Ishikawa (cell line): ENCODE data around the gene HAPLN2.

Experiments
- CEBPB ChIP-seq: IDR thresholded peaks from 2 replicates; pipeline ENCODE4 v1.6.1; 2012
- CREB1 ChIP-seq: IDR thresholded peaks from 2 replicates; pipeline ENCODE4 v1.6.1; 2012; ENCODE audit warnings: low read depth
- EGR1 ChIP-seq: IDR thresholded peaks from 2 replicates; pipeline ENCODE4 v1.6.1; 2012
- EP300 ChIP-seq: IDR thresholded peaks from 2 replicates; pipeline ENCODE4 v1.6.1; 2012; ENCODE audit warnings: borderline replicate concordance
- FOXM1 ChIP-seq: IDR thresholded peaks from 2 replicates; pipeline ENCODE4 v1.6.1; 2012; ENCODE audit warnings: low read depth, borderline replicate concordance
- NFIC ChIP-seq: IDR thresholded peaks from 2 replicates; pipeline ENCODE4 v1.6.1; 2012
- RAD21 ChIP-seq: IDR thresholded peaks from 2 replicates; pipeline ENCODE4 v1.6.1; 2012; ENCODE audit warnings: low read depth
- TAF1 ChIP-seq: IDR thresholded peaks from 2 replicates; pipeline ENCODE4 v1.6.1; 2012; ENCODE audit warnings: low read depth, mild to moderate bottlenecking
- TCF12 ChIP-seq: IDR thresholded peaks from 2 replicates; pipeline ENCODE4 v1.6.1; 2012; ENCODE audit warnings: low read depth
- TEAD4 ChIP-seq: IDR thresholded peaks from 2 replicates; pipeline ENCODE4 v1.6.1; 2012
- YY1 ChIP-seq: IDR thresholded peaks from 2 replicates; pipeline ENCODE4 v1.6.1; 2012; ENCODE audit warnings: low read depth
- ZBTB7A ChIP-seq: IDR thresholded peaks from 2 replicates; pipeline ENCODE4 v1.6.1; 2012; ENCODE audit warnings: low read depth
- TF ChIP-seq, protein P1 (sequence below): IDR thresholded peaks from 2 replicates; pipeline ENCODE4 v1.6.1; 2012; ENCODE audit warnings: low read depth, mild to moderate bottlenecking
- TF ChIP-seq, protein P2 (sequence below): IDR thresholded peaks from 2 replicates; pipeline ENCODE4 v1.6.1; 2012
- TF ChIP-seq, protein P3 (sequence below): IDR thresholded peaks from 2 replicates; pipeline ENCODE4 v1.6.1; 2012

HAPLN2 gene

DNA sequence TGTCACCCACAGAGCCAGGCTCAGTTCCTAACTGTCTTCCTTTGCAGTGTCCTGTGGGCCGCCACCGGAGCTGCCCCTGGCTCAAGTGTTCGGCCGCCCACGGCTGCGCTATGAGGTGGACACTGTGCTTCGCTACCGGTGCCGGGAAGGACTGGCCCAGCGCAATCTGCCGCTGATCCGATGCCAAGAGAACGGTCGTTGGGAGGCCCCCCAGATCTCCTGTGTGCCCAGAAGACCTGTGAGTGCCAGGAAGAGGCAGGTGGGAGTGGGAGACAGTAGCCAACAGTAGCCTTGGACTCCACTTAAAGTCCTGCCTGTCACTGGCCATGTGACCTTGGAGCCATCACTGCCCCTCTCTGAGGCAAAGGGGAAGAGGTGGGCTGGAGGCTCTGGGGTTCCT is 39.3 kb downstream of the HAPLN2 start:
- TF ChIP-seq TCF12: no peak
- no peak for TF ChIP-seq EP300
- TF ChIP-seq, protein P1, sequence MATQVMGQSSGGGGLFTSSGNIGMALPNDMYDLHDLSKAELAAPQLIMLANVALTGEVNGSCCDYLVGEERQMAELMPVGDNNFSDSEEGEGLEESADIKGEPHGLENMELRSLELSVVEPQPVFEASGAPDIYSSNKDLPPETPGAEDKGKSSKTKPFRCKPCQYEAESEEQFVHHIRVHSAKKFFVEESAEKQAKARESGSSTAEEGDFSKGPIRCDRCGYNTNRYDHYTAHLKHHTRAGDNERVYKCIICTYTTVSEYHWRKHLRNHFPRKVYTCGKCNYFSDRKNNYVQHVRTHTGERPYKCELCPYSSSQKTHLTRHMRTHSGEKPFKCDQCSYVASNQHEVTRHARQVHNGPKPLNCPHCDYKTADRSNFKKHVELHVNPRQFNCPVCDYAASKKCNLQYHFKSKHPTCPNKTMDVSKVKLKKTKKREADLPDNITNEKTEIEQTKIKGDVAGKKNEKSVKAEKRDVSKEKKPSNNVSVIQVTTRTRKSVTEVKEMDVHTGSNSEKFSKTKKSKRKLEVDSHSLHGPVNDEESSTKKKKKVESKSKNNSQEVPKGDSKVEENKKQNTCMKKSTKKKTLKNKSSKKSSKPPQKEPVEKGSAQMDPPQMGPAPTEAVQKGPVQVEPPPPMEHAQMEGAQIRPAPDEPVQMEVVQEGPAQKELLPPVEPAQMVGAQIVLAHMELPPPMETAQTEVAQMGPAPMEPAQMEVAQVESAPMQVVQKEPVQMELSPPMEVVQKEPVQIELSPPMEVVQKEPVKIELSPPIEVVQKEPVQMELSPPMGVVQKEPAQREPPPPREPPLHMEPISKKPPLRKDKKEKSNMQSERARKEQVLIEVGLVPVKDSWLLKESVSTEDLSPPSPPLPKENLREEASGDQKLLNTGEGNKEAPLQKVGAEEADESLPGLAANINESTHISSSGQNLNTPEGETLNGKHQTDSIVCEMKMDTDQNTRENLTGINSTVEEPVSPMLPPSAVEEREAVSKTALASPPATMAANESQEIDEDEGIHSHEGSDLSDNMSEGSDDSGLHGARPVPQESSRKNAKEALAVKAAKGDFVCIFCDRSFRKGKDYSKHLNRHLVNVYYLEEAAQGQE: no peak
- TF ChIP-seq TEAD4: no peak
- TF ChIP-seq CEBPB: no peak
- no peak for TF ChIP-seq RAD21
- TF ChIP-seq NFIC: no peak
- TF ChIP-seq YY1: no peak
- no peak for TF ChIP-seq FOXM1
- TF ChIP-seq, protein P2, sequence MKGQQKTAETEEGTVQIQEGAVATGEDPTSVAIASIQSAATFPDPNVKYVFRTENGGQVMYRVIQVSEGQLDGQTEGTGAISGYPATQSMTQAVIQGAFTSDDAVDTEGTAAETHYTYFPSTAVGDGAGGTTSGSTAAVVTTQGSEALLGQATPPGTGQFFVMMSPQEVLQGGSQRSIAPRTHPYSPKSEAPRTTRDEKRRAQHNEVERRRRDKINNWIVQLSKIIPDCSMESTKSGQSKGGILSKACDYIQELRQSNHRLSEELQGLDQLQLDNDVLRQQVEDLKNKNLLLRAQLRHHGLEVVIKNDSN: no peak
- TF ChIP-seq CREB1: no peak
- TF ChIP-seq ZBTB7A: no peak
- TF ChIP-seq TAF1: no peak
- TF ChIP-seq, protein P3, sequence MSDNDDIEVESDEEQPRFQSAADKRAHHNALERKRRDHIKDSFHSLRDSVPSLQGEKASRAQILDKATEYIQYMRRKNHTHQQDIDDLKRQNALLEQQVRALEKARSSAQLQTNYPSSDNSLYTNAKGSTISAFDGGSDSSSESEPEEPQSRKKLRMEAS: no peak
- TF ChIP-seq EGR1: no peak

DNA sequence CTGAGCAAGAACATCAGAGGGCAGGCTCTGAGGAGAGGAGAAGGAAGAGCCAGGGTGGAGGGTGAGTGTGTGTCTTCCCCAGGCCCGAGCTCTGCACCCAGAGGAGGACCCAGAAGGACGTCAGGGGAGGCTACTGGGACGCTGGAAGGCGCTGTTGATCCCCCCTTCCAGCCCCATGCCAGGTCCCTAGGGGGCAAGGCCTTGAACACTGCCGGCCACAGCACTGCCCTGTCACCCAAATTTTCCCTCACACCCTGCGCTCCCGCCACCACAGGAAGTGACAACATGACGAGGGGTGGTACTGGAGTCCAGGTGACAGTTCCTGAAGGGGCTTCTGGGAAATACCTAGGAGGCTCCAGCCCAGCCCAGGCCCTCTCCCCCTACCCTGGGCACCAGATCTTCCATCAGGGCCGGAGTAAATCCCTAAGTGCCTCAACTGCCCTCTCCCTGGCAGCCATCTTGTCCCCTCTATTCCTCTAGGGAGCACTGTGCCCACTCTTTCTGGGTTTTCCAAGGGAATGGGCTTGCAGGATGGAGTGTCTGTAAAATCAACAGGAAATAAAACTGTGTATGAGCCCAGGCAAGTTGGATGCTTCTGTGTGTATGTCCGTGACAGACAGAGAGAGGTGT is 39.8 kb downstream of the HAPLN2 start:
- no peak for TF ChIP-seq RAD21
- TF ChIP-seq, protein P3: no peak
- no peak for TF ChIP-seq TEAD4
- TF ChIP-seq, protein P1: no peak
- TF ChIP-seq, protein P2: no peak
- TF ChIP-seq CREB1: no peak
- no peak for TF ChIP-seq TCF12
- TF ChIP-seq ZBTB7A: no peak
- no peak for TF ChIP-seq EGR1
- no peak for TF ChIP-seq CEBPB
- no peak for TF ChIP-seq FOXM1
- TF ChIP-seq NFIC: no peak
- no peak for TF ChIP-seq YY1

DNA sequence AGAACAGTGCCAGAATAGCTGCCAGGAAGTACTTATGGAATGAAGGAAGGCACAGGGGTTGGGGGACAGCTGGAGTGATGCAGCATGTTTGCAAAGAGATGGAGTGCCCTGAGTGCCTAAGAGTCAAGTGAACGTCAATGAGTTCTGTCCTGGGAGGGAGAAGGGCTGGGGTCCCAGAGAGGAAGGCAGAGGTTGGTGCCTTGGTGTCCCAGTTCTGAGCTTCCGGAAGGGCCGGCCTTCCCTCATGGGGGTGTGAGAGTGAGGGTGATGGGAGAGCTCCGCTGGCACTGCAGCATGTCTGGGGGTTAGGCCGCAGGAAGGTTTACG is 40.4 kb downstream of the HAPLN2 start:
- no peak for TF ChIP-seq CEBPB
- no peak for TF ChIP-seq TCF12
- TF ChIP-seq ZBTB7A: no peak
- no peak for TF ChIP-seq RAD21
- no peak for TF ChIP-seq TEAD4
- no peak for TF ChIP-seq CREB1
- TF ChIP-seq EP300: no peak
- TF ChIP-seq, protein P3: no peak
- TF ChIP-seq YY1: no peak
- TF ChIP-seq NFIC: no peak
- no peak for TF ChIP-seq TAF1
- TF ChIP-seq FOXM1: no peak
- TF ChIP-seq, protein P1: no peak
- TF ChIP-seq EGR1: no peak
- TF ChIP-seq, protein P2: no peak
